Neural cell (in vitro differentiated cells): ENCODE data around the gene AGPAT1. TPM values are rescaled to one million over a fixed set of nuclear protein-coding genes. Genes with fewer than 3 reads are reported as not detected.

Source experiments
- H2AFZ ChIP-seq: fragments of 200-600, 300-800 bp; sonication (generic), shearing (Covaris generic); 2 replicates; pipeline ENCODE4 v1.6.0; 2014; ENCODE audit warnings: low read depth, mild to moderate bottlenecking, antibody characterized with exemption, low read length, moderate library complexity
- H3F3A ChIP-seq: fragments of 200-600 bp; shearing (Covaris generic); 2 replicates; pipeline ENCODE4 v1.6.1; 2016; ENCODE audit warnings: mild to moderate bottlenecking, moderate library complexity, mixed read lengths, antibody characterized with exemption, low read length; ENCODE audit not compliant: insufficient read depth, poor library complexity, severe bottlenecking
- H3K27ac ChIP-seq: fragments of 200-600, 300-800 bp; sonication (generic), shearing (Covaris generic); 2 replicates; pipeline ENCODE4 v1.5.1; 2014; ENCODE audit warnings: mild to moderate bottlenecking, low read length, moderate library complexity
- H3K27me3 ChIP-seq: fragments of 300-800, 200-600 bp; sonication (generic), shearing (Covaris generic); 2 replicates; pipeline ENCODE4 v1.6.0; 2014; ENCODE audit warnings: mild to moderate bottlenecking, low read depth, low read length, moderate library complexity; ENCODE audit not compliant: insufficient read depth
- H3K36me3 ChIP-seq: fragments of 300-800, 200-600 bp; sonication (generic), shearing (Covaris generic); 2 replicates; pipeline ENCODE4 v1.5.1; 2014; ENCODE audit warnings: mild to moderate bottlenecking, antibody characterized with exemption, low read length, moderate library complexity; ENCODE audit not compliant: insufficient read depth
- H3K4me2 ChIP-seq: fragments of 300-800, 200-600 bp; sonication (generic), shearing (Covaris generic); 2 replicates; pipeline ENCODE4 v1.6.0; 2014; ENCODE audit warnings: mild to moderate bottlenecking, low read length
- H3K4me3 ChIP-seq: fragments of 300-800, 200-600 bp; sonication (generic), shearing (Covaris generic); 2 replicates; pipeline ENCODE4 v1.5.1; 2014; ENCODE audit warnings: mild to moderate bottlenecking, low read length, moderate library complexity
- H3K79me2 ChIP-seq: fragments of 200-600 bp; shearing (Covaris generic); replicated peaks from 2 replicates; pipeline ENCODE4 v1.6.0; 2014; ENCODE audit warnings: mild to moderate bottlenecking, low read length, moderate library complexity; ENCODE audit not compliant: insufficient read depth
- H3K9ac ChIP-seq: fragments of 300-800, 200-600 bp; sonication (generic), shearing (Covaris generic); 2 replicates; pipeline ENCODE4 v1.6.1; 2016; ENCODE audit warnings: mild to moderate bottlenecking, low read length, mixed read lengths
- H3K9me2 ChIP-seq: fragments of 200-600 bp; shearing (Covaris generic); 2 replicates; pipeline ENCODE4 v1.6.1; 2016; ENCODE audit warnings: mild to moderate bottlenecking, low read length, mixed read lengths; ENCODE audit not compliant: insufficient read depth
- H3K9me3 ChIP-seq: fragments of 200-600, 300-800 bp; sonication (generic), shearing (Covaris generic); 2 replicates; pipeline ENCODE4 v1.6.1; 2016; ENCODE audit warnings: mild to moderate bottlenecking, mixed run types, low read length, moderate library complexity, mixed read lengths
- H4K20me1 ChIP-seq: fragments of 200-600 bp; shearing (Covaris generic); 2 replicates; pipeline ENCODE4 v1.6.1; 2016; ENCODE audit warnings: mild to moderate bottlenecking, mixed run types; ENCODE audit not compliant: insufficient read depth
- EP300 ChIP-seq: fragments of 450-650 bp; conservative IDR thresholded peaks from 2 replicates; pipeline ENCODE4 v1.6.1; 2014; ENCODE audit warnings: antibody characterized with exemption, mild to moderate bottlenecking, moderate library complexity; ENCODE audit not compliant: poor library complexity, severe bottlenecking
- EZH2 ChIP-seq: fragments of 200-600, 300-800 bp; shearing (Covaris generic), sonication (generic); IDR thresholded peaks from 2 replicates; pipeline ENCODE4 v1.6.1; 2014; ENCODE audit warnings: antibody characterized with exemption, low read length, borderline replicate concordance, mild to moderate bottlenecking; ENCODE audit not compliant: insufficient read depth, poor library complexity, severe bottlenecking
- MXI1 ChIP-seq: fragments of 450-650 bp; conservative IDR thresholded peaks from 2 replicates; pipeline ENCODE4 v1.6.1; 2014; ENCODE audit warnings: antibody characterized with exemption, mild to moderate bottlenecking; ENCODE audit not compliant: poor library complexity, severe bottlenecking
- POLR2AphosphoS5 ChIP-seq: IDR thresholded peaks from 2 replicates; pipeline ENCODE4 v1.6.1; 2012
- RAD21 ChIP-seq: fragments of 450-650 bp; conservative IDR thresholded peaks from 2 replicates; pipeline ENCODE4 v1.6.1; 2014; ENCODE audit warnings: antibody characterized with exemption, mild to moderate bottlenecking, moderate library complexity
- REST ChIP-seq: IDR thresholded peaks from 2 replicates; pipeline ENCODE4 v1.6.1; 2012; ENCODE audit warnings: borderline replicate concordance
- SMC3 ChIP-seq: fragments of 450-650 bp; conservative IDR thresholded peaks from 2 replicates; pipeline ENCODE4 v1.6.1; 2014; ENCODE audit warnings: antibody characterized with exemption, mild to moderate bottlenecking, moderate library complexity; ENCODE audit not compliant: poor library complexity
- TAF1 ChIP-seq: IDR thresholded peaks from 2 replicates; pipeline ENCODE4 v1.6.1; 2012; ENCODE audit warnings: low read depth
- polyA plus RNA-seq: library from polyadenylated mRNA; depleted of rRNA; stranded (reverse); fragments of >200 nt; gene quantifications from 2 replicates; pipeline ENCODE4 v1.2.3, GENCODE V29; 2014
- TF ChIP-seq, protein P1 (sequence below): fragments of 450-650 bp; IDR thresholded peaks from 2 replicates; pipeline ENCODE4 v1.5.1; 2014; ENCODE audit warnings: antibody characterized with exemption, mild to moderate bottlenecking, moderate library complexity; ENCODE audit not compliant: poor library complexity, severe bottlenecking

AGPAT1 gene
- polyA plus RNA-seq, 1 donor from 2014 or later = 24.7 TPM

GRCh38 chr6:32168350-32168749, 7.5 kb downstream of the AGPAT1 start:
- no peaks in the 10 kb centered on the region for H3K36me3 ChIP-seq
- TF ChIP-seq, protein P1, sequence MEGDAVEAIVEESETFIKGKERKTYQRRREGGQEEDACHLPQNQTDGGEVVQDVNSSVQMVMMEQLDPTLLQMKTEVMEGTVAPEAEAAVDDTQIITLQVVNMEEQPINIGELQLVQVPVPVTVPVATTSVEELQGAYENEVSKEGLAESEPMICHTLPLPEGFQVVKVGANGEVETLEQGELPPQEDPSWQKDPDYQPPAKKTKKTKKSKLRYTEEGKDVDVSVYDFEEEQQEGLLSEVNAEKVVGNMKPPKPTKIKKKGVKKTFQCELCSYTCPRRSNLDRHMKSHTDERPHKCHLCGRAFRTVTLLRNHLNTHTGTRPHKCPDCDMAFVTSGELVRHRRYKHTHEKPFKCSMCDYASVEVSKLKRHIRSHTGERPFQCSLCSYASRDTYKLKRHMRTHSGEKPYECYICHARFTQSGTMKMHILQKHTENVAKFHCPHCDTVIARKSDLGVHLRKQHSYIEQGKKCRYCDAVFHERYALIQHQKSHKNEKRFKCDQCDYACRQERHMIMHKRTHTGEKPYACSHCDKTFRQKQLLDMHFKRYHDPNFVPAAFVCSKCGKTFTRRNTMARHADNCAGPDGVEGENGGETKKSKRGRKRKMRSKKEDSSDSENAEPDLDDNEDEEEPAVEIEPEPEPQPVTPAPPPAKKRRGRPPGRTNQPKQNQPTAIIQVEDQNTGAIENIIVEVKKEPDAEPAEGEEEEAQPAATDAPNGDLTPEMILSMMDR = no peak
- TF ChIP-seq POLR2AphosphoS5 (no peak), EP300 (no peak), TAF1 (no peak), MXI1 (no peak), RAD21 (no peak), SMC3 (no peak), EZH2 (no peak), REST (no peak)
- no peak overlapping the region for H2AFZ ChIP-seq

DNA sequence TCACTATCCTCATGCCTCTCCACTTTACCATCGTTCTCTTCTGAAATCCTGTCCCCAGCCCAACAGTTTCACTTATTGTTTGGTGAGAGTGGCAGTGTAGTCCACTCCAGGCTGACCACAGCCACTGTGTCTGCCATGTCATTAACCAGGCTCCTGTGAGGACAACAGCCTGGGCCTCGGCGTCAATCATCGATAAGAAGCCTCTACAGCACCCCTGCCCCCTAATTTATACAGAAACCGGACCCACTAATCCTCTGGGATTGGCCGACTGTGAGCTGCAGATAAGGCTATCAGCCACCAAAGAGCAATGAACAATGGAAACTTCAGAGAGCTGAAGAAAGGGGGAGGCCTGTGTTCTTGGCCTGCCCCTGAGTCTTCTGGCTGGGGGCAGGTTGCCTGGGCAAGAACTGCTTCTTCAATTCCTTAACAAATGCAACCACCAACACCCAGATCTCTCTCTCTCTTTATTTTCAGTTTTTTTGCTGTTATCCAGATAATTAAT, 8.1 kb downstream of the AGPAT1 start:
- H3K4me3 ChIP-seq = no peak overlapping the region
- no peaks in the 10 kb centered on the region for H3K9me2 ChIP-seq
- H3K4me2 ChIP-seq = no peak overlapping the region
- no peaks in the 10 kb centered on the region for H4K20me1 ChIP-seq
- H3K9ac ChIP-seq = no peak overlapping the region
- H2AFZ ChIP-seq = no peak overlapping the region
- no peak overlapping the region for H3K27ac ChIP-seq
- no peak for TF ChIP-seq MXI1
- TF ChIP-seq TAF1 = no peak
- no peak for TF ChIP-seq EP300
- no peak for TF ChIP-seq RAD21
- TF ChIP-seq, protein P1 = no peak
- no peak for TF ChIP-seq POLR2AphosphoS5
- TF ChIP-seq EZH2 = no peak
- TF ChIP-seq REST = no peak
- TF ChIP-seq SMC3 = no peak
- no peaks in the 10 kb centered on the region for H3K9me3 ChIP-seq
- no peaks in the 10 kb centered on the region for H3K36me3 ChIP-seq
- H3K79me2 ChIP-seq = peaks cover 6% of the 10 kb centered on the region
- no peaks in the 10 kb centered on the region for H3K27me3 ChIP-seq
- H3F3A ChIP-seq = no peaks in the 10 kb centered on the region

More at GRCh38 chr6:32168350-32168749, 7.5 kb downstream of the AGPAT1 start:
- Histone ChIP-seq H3K9me2 (no peaks in the 10 kb centered on the region), H3K79me2 (peaks cover 7% of the 10 kb centered on the region), H3F3A (no peaks in the 10 kb centered on the region), H3K9me3 (no peaks in the 10 kb centered on the region), H3K4me2 (no peak overlapping the region), H3K9ac (no peak overlapping the region), H3K4me3 (no peak overlapping the region), H3K27me3 (no peaks in the 10 kb centered on the region), H4K20me1 (no peaks in the 10 kb centered on the region), H3K27ac (no peak overlapping the region)
